RWPE2 (cell line): ENCODE measurements around the gene CBX2.

ENCODE experiments used
- ATAC-seq: fragments of 200-7000 bp; cut with Tn5 transposase; 3 replicates; pipeline ENCODE4 v1.9.1; 2021; ENCODE audit warnings: low read depth
- DNase-seq: peaks from one replicate; pipeline ENCODE4 v3.0.0-alpha.2; 2020; ENCODE audit warnings: low spot score
- H3K27ac ChIP-seq: fragments of 450-650 bp; 2 replicates; pipeline ENCODE4 v1.5.1; 2017; ENCODE audit warnings: mild to moderate bottlenecking; ENCODE audit not compliant: poor library complexity, severe bottlenecking
- H3K27me3 ChIP-seq: fragments of 250-450 bp; sonication (Bioruptor Pico); 2 replicates; pipeline ENCODE4 v1.5.1; 2021; ENCODE audit warnings: mild to moderate bottlenecking, moderate library complexity; ENCODE audit not compliant: insufficient read depth, poor library complexity, severe bottlenecking
- H3K36me3 ChIP-seq: fragments of 250-450 bp; sonication (Bioruptor Pico); 2 replicates; pipeline ENCODE4 v1.5.1; 2020; ENCODE audit warnings: low read depth, mild to moderate bottlenecking, moderate library complexity
- H3K4me1 ChIP-seq: fragments of 250-450 bp; sonication (Bioruptor Pico); 2 replicates; pipeline ENCODE4 v1.5.1; 2021; ENCODE audit warnings: mild to moderate bottlenecking, moderate library complexity; ENCODE audit not compliant: insufficient read depth, poor library complexity, severe bottlenecking
- H3K4me3 ChIP-seq: fragments of 250-450 bp; sonication (Bioruptor Pico); 2 replicates; pipeline ENCODE4 v1.5.1; 2021; ENCODE audit warnings: mild to moderate bottlenecking, moderate library complexity; ENCODE audit not compliant: severe bottlenecking
- H3K9me3 ChIP-seq: fragments of 250-450 bp; sonication (Bioruptor Pico); 2 replicates; pipeline ENCODE4 v1.5.1; 2021; ENCODE audit warnings: mild to moderate bottlenecking, moderate library complexity; ENCODE audit not compliant: severe bottlenecking
- TF ChIP-seq, protein P1 (sequence below): fragments of 450-650 bp; IDR thresholded peaks from one replicate; pipeline ENCODE4 v1.5.1; 2017; ENCODE audit warnings: mild to moderate bottlenecking, moderate library complexity; ENCODE audit not compliant: poor library complexity, severe bottlenecking

The CBX2 gene

DNA sequence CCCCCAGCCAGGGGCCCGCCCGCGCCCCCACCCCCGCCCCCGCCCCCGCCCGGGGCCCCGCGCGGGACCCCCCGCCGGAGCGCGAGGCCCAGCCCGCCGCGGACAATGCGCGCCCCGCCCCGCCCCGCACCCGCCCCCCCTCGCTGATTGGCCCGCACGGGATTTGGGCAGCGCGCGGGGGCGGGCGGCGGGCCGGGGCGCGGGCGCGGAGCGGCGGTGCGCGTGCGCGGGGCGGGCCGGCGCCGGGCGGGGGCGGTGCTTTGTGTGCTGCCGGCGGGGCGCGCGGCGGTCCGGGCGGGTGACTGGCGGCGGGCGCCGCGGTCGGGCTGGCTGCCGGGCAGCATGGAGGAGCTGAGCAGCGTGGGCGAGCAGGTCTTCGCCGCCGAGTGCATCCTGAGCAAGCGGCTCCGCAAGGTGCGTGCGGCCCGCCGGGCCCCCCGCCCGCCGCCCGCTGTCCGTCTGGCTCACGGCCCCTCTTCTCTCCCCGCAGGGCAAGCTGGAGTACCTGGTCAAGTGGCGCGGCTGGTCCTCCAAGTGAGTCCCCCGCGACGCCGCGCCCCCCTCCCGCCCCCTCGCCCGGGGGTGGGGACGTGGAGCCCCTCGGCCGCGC, at the start of gene CBX2:
Gene CBX2 (plus strand): TSS at position 255 of the 610 bp plus-strand sequence. CDS start 88 bp downstream, at position 343.
- DNase-seq (no peak), ATAC-seq (peak; percentile 65)
- Histone ChIP-seq H3K9me3 (no peaks in the 10 kb centered on the region), H3K27me3 (peaks cover 44% of the 10 kb centered on the region), H3K4me1 (no peaks in the 10 kb centered on the region), H3K27ac (no peak within 1 kb of the TSS), H3K36me3 (peaks cover 10% of the 10 kb centered on the region), H3K4me3 (peak within 1 kb of the TSS; percentile 95)
- TF ChIP-seq, protein P1, sequence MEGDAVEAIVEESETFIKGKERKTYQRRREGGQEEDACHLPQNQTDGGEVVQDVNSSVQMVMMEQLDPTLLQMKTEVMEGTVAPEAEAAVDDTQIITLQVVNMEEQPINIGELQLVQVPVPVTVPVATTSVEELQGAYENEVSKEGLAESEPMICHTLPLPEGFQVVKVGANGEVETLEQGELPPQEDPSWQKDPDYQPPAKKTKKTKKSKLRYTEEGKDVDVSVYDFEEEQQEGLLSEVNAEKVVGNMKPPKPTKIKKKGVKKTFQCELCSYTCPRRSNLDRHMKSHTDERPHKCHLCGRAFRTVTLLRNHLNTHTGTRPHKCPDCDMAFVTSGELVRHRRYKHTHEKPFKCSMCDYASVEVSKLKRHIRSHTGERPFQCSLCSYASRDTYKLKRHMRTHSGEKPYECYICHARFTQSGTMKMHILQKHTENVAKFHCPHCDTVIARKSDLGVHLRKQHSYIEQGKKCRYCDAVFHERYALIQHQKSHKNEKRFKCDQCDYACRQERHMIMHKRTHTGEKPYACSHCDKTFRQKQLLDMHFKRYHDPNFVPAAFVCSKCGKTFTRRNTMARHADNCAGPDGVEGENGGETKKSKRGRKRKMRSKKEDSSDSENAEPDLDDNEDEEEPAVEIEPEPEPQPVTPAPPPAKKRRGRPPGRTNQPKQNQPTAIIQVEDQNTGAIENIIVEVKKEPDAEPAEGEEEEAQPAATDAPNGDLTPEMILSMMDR: no peak

- no peaks in the 10 kb centered on the region for H3K9me3 ChIP-seq
- no peaks in the 10 kb centered on the region for H3K36me3 ChIP-seq
- H3K4me3 ChIP-seq: no peak overlapping the region
- ATAC-seq: peak; percentile 81
- no peaks in the 10 kb centered on the region for H3K4me1 ChIP-seq
- DNase-seq: peak; percentile 76
- no peak overlapping the region for H3K27ac ChIP-seq
- H3K27me3 ChIP-seq: no peaks in the 10 kb centered on the region
- TF ChIP-seq, protein P1: no peak
Observed at GRCh38 chr17:79728169-79728907, 49.6 kb upstream of the CBX2 start.

- ATAC-seq: no peak
- TF ChIP-seq, protein P1: no peak
- DNase-seq: no peak
- Histone ChIP-seq H3K36me3 (no peaks in the 10 kb centered on the region), H3K4me3 (no peak overlapping the region), H3K4me1 (no peaks in the 10 kb centered on the region), H3K9me3 (no peaks in the 10 kb centered on the region), H3K27me3 (no peaks in the 10 kb centered on the region), H3K27ac (no peak overlapping the region)
Observed at GRCh38 chr17:79728908-79729471, 49.0 kb upstream of the CBX2 start.

DNA sequence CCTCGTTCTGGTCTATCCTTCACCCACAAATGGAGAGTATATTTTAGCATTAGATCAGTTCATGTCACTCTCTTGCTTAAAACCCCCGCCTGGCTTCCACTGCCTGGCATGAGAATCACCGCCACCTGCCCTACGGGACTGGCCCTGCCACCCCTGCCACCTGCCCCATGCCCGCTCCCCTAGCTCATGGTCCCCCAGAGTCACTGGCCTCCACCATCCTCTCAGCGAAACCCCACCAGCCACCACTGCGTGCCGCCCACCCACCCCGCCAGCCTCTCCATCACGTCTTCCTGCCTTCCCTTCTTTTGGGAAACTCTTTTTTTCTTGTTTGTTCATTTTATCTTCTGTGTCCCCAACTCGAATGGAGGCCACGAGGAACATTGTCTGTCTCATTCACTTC, 48.2 kb upstream of the CBX2 start:
- TF ChIP-seq, protein P1: no peak
- H3K27ac ChIP-seq: no peak overlapping the region
- no peaks in the 10 kb centered on the region for H3K36me3 ChIP-seq
- no peaks in the 10 kb centered on the region for H3K9me3 ChIP-seq
- no peak for DNase-seq
- no peak for ATAC-seq
- no peak overlapping the region for H3K4me3 ChIP-seq
- H3K4me1 ChIP-seq: no peaks in the 10 kb centered on the region
- no peaks in the 10 kb centered on the region for H3K27me3 ChIP-seq

DNA sequence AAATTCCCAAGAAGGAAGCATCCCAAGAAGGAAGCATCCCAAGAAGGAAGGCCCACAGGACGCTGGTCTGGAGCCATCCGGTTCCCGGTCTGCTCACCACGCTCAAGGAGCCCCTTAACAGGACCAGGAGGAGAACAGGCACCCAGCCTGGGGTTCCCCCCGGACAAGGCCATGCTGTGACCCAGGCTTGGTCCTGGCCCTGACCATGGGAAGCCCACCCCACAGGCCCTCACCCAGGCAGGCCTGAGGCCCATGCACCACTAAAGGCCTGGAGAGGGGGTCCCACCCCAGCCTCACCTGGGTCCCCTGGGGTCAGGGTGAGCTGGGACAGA, 47.5 kb upstream of the CBX2 start:
- DNase-seq (no peak), ATAC-seq (no peak)
- Histone ChIP-seq H3K9me3 (no peaks in the 10 kb centered on the region), H3K4me3 (no peak overlapping the region), H3K27me3 (no peaks in the 10 kb centered on the region), H3K27ac (no peak overlapping the region), H3K4me1 (no peaks in the 10 kb centered on the region), H3K36me3 (no peaks in the 10 kb centered on the region)
- TF ChIP-seq, protein P1: no peak
